HCT116 (cell line): ENCODE data around the gene NEK5.

Experiments
- CTCF ChIP-seq, 3 experiments: fragments of 200-600 bp in 1 of 3; sonication (generic) in 1 of 3; IDR thresholded peaks in 2 of 3; conservative IDR thresholded peaks in 1 of 3; 2 replicates each; pipeline ENCODE4 v1.5.1; 2012 to 2017; ENCODE audit warnings: low read depth in 2 of 3, low read length in 2 of 3, antibody characterized with exemption in 1 of 3, borderline replicate concordance in 1 of 3, control low read depth in 1 of 3, mild to moderate bottlenecking in 1 of 3, mixed read lengths in 1 of 3, mixed run types in 1 of 3, moderate library complexity in 1 of 3; ENCODE audit not compliant: insufficient read depth in 1 of 3
- EGR1 ChIP-seq: IDR thresholded peaks from 2 replicates; pipeline ENCODE4 v1.6.1; 2012; ENCODE audit warnings: low read depth
- EZH2 ChIP-seq: fragments of 200-600 bp; sonication (generic); IDR thresholded peaks from 2 replicates; pipeline ENCODE4 v1.6.1; 2017; ENCODE audit warnings: antibody characterized with exemption, mixed run types
- EZH2phosphoT487 ChIP-seq: fragments of 200-600 bp; IDR thresholded peaks from 2 replicates; pipeline ENCODE4 v1.6.1; 2018; ENCODE audit warnings: antibody characterized with exemption, borderline replicate concordance
- MAX ChIP-seq: IDR thresholded peaks from 2 replicates; pipeline ENCODE4 v1.6.1; 2012
- POLR2AphosphoS5 ChIP-seq: IDR thresholded peaks from 2 replicates; pipeline ENCODE4 v1.6.1; 2011; ENCODE audit warnings: mild to moderate bottlenecking, low read depth, low read length, moderate library complexity
- RAD21 ChIP-seq: IDR thresholded peaks from 2 replicates; pipeline ENCODE4 v1.6.1; 2012; ENCODE audit warnings: low read depth, mild to moderate bottlenecking
- SP1 ChIP-seq: IDR thresholded peaks from 2 replicates; pipeline ENCODE4 v1.6.1; 2012; ENCODE audit warnings: low read depth
- YY1 ChIP-seq: IDR thresholded peaks from 2 replicates; pipeline ENCODE4 v1.6.1; 2011; ENCODE audit warnings: low read length, low read depth, moderate library complexity, mild to moderate bottlenecking; ENCODE audit not compliant: insufficient replicate concordance; ENCODE audit errors: extremely low read depth
- ZBTB33 ChIP-seq: IDR thresholded peaks from 2 replicates; pipeline ENCODE4 v1.6.1; 2011; ENCODE audit warnings: mild to moderate bottlenecking, low read length, moderate library complexity; ENCODE audit not compliant: insufficient replicate concordance; ENCODE audit errors: extremely low read depth
- ZNF274 ChIP-seq: fragments of 200-500 bp; sonication (Bioruptor generic); IDR thresholded peaks from 2 replicates; pipeline ENCODE4 v1.6.1; 2014; ENCODE audit warnings: mild to moderate bottlenecking, low read depth, low read length, inconsistent platforms

- TF ChIP-seq MAX (no peak), EGR1 (no peak), CTCF (IDR thresholded peaks at IDR 0.05 in 2 of 3, conservative IDR thresholded peaks at IDR 0.05 in 1 of 3; ENCODE audit: borderline replicate concordance in 1 of 3, insufficient read depth in 1 of 3, low read depth in 2 of 3, low read length in 2 of 3) (no peak), YY1 (no peak), EZH2phosphoT487 (no peak), ZBTB33 (no peak), RAD21 (no peak), ZNF274 (no peak), POLR2AphosphoS5 (no peak), SP1 (no peak), EZH2 (no peak)
Observed at GRCh38 chr13:52125547-52125946, 3.3 kb downstream of the NEK5 start.
